GM11168 (cell line): ENCODE data around the gene EPX.

Experiments used
- in situ Hi-C: fragments of 300-500 bp; cut with MboI; formaldehyde crosslinking; loops from one replicate; pipeline ENCODE4 v1.12.0; 2022; ENCODE audit warnings: low sequenced_read_pairs; ENCODE audit not compliant: unreplicated experiment

The EPX gene

GRCh38 chr17:58247511-58248363 is 55.2 kb downstream of the EPX start:
- in situ Hi-C loops = no loop called here

- in situ Hi-C loops = no loop called here
Measured at GRCh38 chr17:58248955-58249269, 56.4 kb downstream of the EPX start.

DNA sequence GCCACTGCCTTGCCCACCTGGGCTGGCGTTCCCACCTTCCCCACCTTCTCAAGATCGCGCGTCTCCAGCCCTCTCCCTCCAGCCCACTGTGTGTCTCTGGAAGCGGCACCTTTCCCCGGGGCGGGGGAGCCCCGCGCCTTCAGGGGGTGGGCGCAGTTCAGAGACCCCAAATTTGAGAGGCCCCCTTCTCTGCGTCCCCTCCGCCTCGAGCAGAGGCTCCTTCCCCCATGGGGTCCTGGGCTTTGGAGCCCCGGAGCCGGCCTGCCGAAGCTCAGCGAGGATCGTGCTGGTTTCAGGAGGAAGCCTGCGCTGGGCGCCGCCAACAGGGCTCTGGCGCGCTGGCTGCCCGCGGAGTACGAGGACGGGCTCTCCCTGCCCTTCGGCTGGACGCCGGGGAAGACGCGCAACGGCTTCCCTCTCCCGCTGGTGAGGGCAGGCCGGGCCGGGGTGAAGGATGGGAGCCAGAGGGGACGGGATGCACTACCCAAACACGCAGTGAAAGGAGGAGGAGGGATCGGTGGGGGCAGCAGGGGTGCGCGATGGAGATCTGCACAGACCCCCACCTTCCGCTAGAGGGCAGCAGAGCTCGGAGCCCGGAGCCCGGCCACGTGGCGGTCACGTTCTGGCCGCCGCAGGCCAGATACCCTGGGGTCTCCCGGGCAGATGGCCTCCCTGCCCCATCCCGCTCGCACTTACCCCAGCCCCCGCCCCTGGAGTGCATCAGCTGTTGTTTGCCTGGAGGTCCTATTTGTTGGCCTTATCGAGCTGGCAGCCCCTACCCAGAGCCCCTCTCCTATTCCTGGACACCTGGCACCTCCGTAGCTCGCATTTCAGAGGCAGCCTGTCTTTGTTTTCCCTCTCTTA is 57.0 kb downstream of the EPX start:
- in situ Hi-C loops = no loop called here

- in situ Hi-C loops = no loop called here
Measured at GRCh38 chr17:58250344-58251011, 58.0 kb downstream of the EPX start.

DNA sequence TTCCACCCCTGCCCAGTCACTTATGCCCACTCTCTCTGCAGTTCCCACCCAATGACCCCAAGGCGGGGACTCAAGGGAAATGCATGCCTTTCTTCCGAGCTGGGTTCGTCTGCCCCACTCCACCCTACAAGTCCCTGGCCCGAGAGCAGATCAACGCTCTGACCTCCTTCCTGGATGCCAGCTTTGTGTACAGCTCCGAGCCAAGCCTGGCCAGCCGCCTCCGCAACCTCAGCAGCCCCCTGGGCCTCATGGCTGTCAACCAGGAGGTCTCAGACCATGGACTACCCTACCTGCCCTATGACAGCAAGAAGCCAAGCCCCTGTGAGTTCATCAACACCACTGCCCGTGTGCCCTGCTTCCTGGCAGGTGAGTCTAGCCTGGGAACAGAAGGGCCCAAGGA is 59.6 kb downstream of the EPX start:
- in situ Hi-C loops = no loop called here

GRCh38 chr17:58253082-58253481 is 60.6 kb downstream of the EPX start:
- in situ Hi-C loops = no loop called here
